ENCODE results near the gene STK11. TPM values are rescaled to one million over a fixed set of nuclear protein-coding genes. Genes with fewer than 3 reads are reported as not detected.
A peak's percentile ranks its signal among the peaks of the same experiment; 100 is the strongest.
"Not testable (repeated sequence)": the region's sequence is repeated elsewhere in the genome, so short reads cannot be mapped to it uniquely, and the experiment has no call there.

The STK11 gene
- total RNA-seq, 1 experiment from 2014 or later, result 56.7 TPM

GRCh38 chr19:1206150-1206863 lies 729 bp downstream of the STK11 start:
- Mint-ChIP-seq H3K4me3 (ENCODE audit: unreplicated experiment) (peak overlapping the region; percentile 88), H3K4me1 (ENCODE audit: low read depth, unreplicated experiment) (peaks cover 10% of the 10 kb centered on the region), H3K27ac (ENCODE audit: unreplicated experiment) (peak overlapping the region; percentile 77), H3K27me3 (ENCODE audit: insufficient read depth, unreplicated experiment) (no peaks in the 10 kb centered on the region), H3K9me3 (ENCODE audit: unreplicated experiment) (no peaks in the 10 kb centered on the region), H3K36me3 (ENCODE audit: insufficient read depth, unreplicated experiment) (peaks cover 7% of the 10 kb centered on the region)
- H3K27me3 ChIP-seq (replicated peaks; ENCODE audit: control insufficient read depth, insufficient read depth, low read length), result no peaks in the 10 kb centered on the region
- peak overlapping the region; percentile 71 for H3K4me3 ChIP-seq (ENCODE audit: low read depth, low read length)
- H3K36me3 ChIP-seq (ENCODE audit: control insufficient read depth, insufficient read depth, low read length), result peaks cover 3% of the 10 kb centered on the region; the same call in 1 of the 2 replicates
- no TSS peak for BruUV-seq (replicated peaks)
- CTCF ChIA-PET, result no interaction called here
- no peaks in the 10 kb centered on the region for H3K9me3 ChIP-seq
- POLR2A ChIA-PET, result no interaction called here
- DNase-seq, result no peak
- H3K4me1 ChIP-seq, result peaks cover 18% of the 10 kb centered on the region
- no peak for TF ChIP-seq CTCF (IDR thresholded peaks at IDR 0.05; ENCODE audit: insufficient read depth in 1 of 2, low read depth in 1 of 2, low read length in 1 of 2, severe bottlenecking in 1 of 2, unreplicated experiment in 1 of 2)
- intact Hi-C loops (cut with micrococcal nuclease; ENCODE audit: unreplicated experiment), result no loop called here

- CTCF ChIA-PET, result no interaction called here
- H3K4me3 ChIP-seq (ENCODE audit: low read depth, low read length), result peak overlapping the region; percentile 71
- H3K4me1 ChIP-seq, result peaks cover 18% of the 10 kb centered on the region
- Mint-ChIP-seq H3K4me3 (ENCODE audit: unreplicated experiment) (peak overlapping the region; percentile 88), H3K9me3 (ENCODE audit: unreplicated experiment) (no peaks in the 10 kb centered on the region), H3K27me3 (ENCODE audit: insufficient read depth, unreplicated experiment) (no peaks in the 10 kb centered on the region), H3K27ac (ENCODE audit: unreplicated experiment) (peak overlapping the region; percentile 77), H3K4me1 (ENCODE audit: low read depth, unreplicated experiment) (peaks cover 10% of the 10 kb centered on the region), H3K36me3 (ENCODE audit: insufficient read depth, unreplicated experiment) (peaks cover 14% of the 10 kb centered on the region)
- TF ChIP-seq CTCF (IDR thresholded peaks at IDR 0.05; ENCODE audit: insufficient read depth in 1 of 2, low read depth in 1 of 2, low read length in 1 of 2, severe bottlenecking in 1 of 2, unreplicated experiment in 1 of 2), result no peak
- POLR2A ChIA-PET, result no interaction called here
- TSS peak; percentile 48 for BruUV-seq (replicated peaks)
- DNase-seq, result no peak
- H3K27me3 ChIP-seq (replicated peaks; ENCODE audit: control insufficient read depth, insufficient read depth, low read length), result no peaks in the 10 kb centered on the region
- H3K9me3 ChIP-seq, result no peaks in the 10 kb centered on the region
- intact Hi-C loops (cut with micrococcal nuclease; ENCODE audit: unreplicated experiment), result no loop called here
- peaks cover 3% of the 10 kb centered on the region; the same call in 1 of the 2 replicates for H3K36me3 ChIP-seq (ENCODE audit: control insufficient read depth, insufficient read depth, low read length)
These were observed 1.4 kb downstream of the STK11 start for GRCh38 chr19:1206864-1207450.

- H3K27ac Mint-ChIP-seq (ENCODE audit: unreplicated experiment); H3K4me3 ChIP-seq (ENCODE audit: low read depth, low read length); POLR2A ChIA-PET; H3K9me3 Mint-ChIP-seq (ENCODE audit: unreplicated experiment); H3K9me3 ChIP-seq; H3K36me3 ChIP-seq (ENCODE audit: control insufficient read depth, insufficient read depth, low read length); BruUV-seq (replicated peaks); CTCF ChIA-PET; H3K4me1 Mint-ChIP-seq (ENCODE audit: low read depth, unreplicated experiment); DNase-seq; H3K27me3 Mint-ChIP-seq (ENCODE audit: insufficient read depth, unreplicated experiment); intact Hi-C loops (cut with micrococcal nuclease; ENCODE audit: unreplicated experiment); H3K4me3 Mint-ChIP-seq (ENCODE audit: unreplicated experiment); H3K27me3 ChIP-seq (replicated peaks; ENCODE audit: control insufficient read depth, insufficient read depth, low read length): not testable (repeated sequence)
- H3K36me3 Mint-ChIP-seq (ENCODE audit: insufficient read depth, unreplicated experiment), result peaks cover 24% of the 10 kb centered on the region
- H3K4me1 ChIP-seq, result peaks cover 13% of the 10 kb centered on the region
These were observed 3.3 kb downstream of the STK11 start for GRCh38 chr19:1208830-1209229.
